Peyer's patch (tissue), 4 donors: ENCODE data around the gene AKR7A2.

ENCODE experiments used
- POLR2A ChIP-seq, 2 donors: fragments of 450-650 bp; IDR thresholded peaks; one replicate each; pipeline ENCODE4 v1.5.1; 2017; ENCODE audit warnings: antibody characterized with exemption in 2 of 2, mild to moderate bottlenecking in 2 of 2, moderate library complexity in 2 of 2
- TF ChIP-seq, protein P1 (sequence below), 6 experiments: fragments of 450-650 bp in 4 of 6; fragments of 200-600 bp in 2 of 6; sonication (generic) in 1 of 6; IDR thresholded peaks; one replicate each; pipeline ENCODE4 v1.5.1; 2017 to 2019; ENCODE audit warnings: antibody characterized with exemption in 6 of 6, mild to moderate bottlenecking in 3 of 6, moderate library complexity in 1 of 6

DNA sequence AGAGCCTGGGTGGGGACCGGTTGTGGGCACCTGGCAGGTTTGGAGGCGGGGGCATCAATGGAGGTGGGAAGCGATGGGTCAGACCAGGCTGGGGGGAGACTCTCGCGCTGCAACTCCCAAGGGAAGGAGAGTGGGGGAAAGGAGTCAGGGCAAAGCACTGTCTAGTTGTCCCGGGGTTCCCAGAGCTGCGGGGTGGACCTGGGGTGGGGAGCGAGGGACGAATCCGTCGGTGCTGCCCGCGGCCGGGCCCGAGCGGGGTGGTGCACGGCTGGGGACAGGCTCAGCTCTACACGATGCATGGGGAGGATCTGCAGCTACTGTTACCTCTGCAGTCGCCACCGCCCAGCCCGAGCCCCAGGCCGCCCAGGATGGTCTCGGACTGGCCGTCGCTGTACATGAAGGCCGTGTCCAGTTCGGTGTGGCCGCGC is 427 bp downstream of the AKR7A2 start:
- TF ChIP-seq, protein P1, sequence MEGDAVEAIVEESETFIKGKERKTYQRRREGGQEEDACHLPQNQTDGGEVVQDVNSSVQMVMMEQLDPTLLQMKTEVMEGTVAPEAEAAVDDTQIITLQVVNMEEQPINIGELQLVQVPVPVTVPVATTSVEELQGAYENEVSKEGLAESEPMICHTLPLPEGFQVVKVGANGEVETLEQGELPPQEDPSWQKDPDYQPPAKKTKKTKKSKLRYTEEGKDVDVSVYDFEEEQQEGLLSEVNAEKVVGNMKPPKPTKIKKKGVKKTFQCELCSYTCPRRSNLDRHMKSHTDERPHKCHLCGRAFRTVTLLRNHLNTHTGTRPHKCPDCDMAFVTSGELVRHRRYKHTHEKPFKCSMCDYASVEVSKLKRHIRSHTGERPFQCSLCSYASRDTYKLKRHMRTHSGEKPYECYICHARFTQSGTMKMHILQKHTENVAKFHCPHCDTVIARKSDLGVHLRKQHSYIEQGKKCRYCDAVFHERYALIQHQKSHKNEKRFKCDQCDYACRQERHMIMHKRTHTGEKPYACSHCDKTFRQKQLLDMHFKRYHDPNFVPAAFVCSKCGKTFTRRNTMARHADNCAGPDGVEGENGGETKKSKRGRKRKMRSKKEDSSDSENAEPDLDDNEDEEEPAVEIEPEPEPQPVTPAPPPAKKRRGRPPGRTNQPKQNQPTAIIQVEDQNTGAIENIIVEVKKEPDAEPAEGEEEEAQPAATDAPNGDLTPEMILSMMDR (IDR thresholded peaks at IDR 0.05): no peak
- no peak for TF ChIP-seq POLR2A (IDR thresholded peaks at IDR 0.05)
